GM23338 (cell line): ENCODE measurements around the gene ZNF185.

Experiments
- CREB1 ChIP-seq: fragments of 250-450 bp; sonication (Bioruptor Pico); IDR thresholded peaks from 2 replicates; pipeline ENCODE4 v1.5.0; 2020; ENCODE audit warnings: low read depth, mild to moderate bottlenecking, moderate library complexity
- CTCF ChIP-seq, 2 experiments: fragments of 200-600 bp in 1 of 2; sonication (generic) in 1 of 2; conservative IDR thresholded peaks; 2 replicates each; pipeline versions ENCODE4 v1.5.1 to v1.6.1; 2016 to 2017; ENCODE audit warnings: antibody characterized with exemption in 2 of 2, low read depth in 2 of 2, mild to moderate bottlenecking in 2 of 2, moderate library complexity in 1 of 2
- ETS1 ChIP-seq: IDR thresholded peaks from 2 replicates; pipeline ENCODE4 v1.6.1; 2016; ENCODE audit warnings: antibody characterized with exemption
- EZH2 ChIP-seq: fragments of 200-600 bp; sonication (generic); IDR thresholded peaks from one replicate; pipeline ENCODE4 v1.8.0; 2017; ENCODE audit warnings: antibody characterized with exemption, mild to moderate bottlenecking, low read depth; ENCODE audit not compliant: unreplicated experiment
- EZH2phosphoT487 ChIP-seq: fragments of 200-600 bp; sonication (generic); IDR thresholded peaks from one replicate; pipeline ENCODE4 v1.8.1; 2018; ENCODE audit warnings: antibody characterized with exemption; ENCODE audit not compliant: unreplicated experiment
- JUNB ChIP-seq: IDR thresholded peaks from one replicate; pipeline ENCODE4 v1.6.1; 2016; ENCODE audit warnings: antibody characterized with exemption; ENCODE audit not compliant: unreplicated experiment
- POLR2AphosphoS5 ChIP-seq: IDR thresholded peaks from 2 replicates; pipeline ENCODE4 v1.6.1; 2016; ENCODE audit warnings: antibody characterized with exemption, low read depth
- REST ChIP-seq: IDR thresholded peaks from one replicate; pipeline ENCODE4 v1.6.1; 2018; ENCODE audit warnings: antibody characterized with exemption; ENCODE audit not compliant: unreplicated experiment
- STAT1 ChIP-seq: IDR thresholded peaks from one replicate; pipeline ENCODE4 v1.6.1; 2016; ENCODE audit warnings: antibody characterized with exemption; ENCODE audit not compliant: unreplicated experiment
- ZNF114 ChIP-seq: fragments of 250-450 bp; sonication (Bioruptor Pico); IDR thresholded peaks from 2 replicates; pipeline ENCODE4 v1.5.0; 2020; ENCODE audit warnings: mild to moderate bottlenecking, moderate library complexity

GRCh38 chrX:152901816-152902501 is 4.1 kb downstream of the ZNF185 start:
- TF ChIP-seq CTCF (conservative IDR thresholded peaks at IDR 0.05; ENCODE audit: low read depth in 2 of 2) (no peak), ETS1 (no peak), POLR2AphosphoS5 (no peak), EZH2 (no peak), EZH2phosphoT487 (no peak), STAT1 (no peak), CREB1 (CRISPR knock-in tag) (no peak), JUNB (no peak), REST (no peak), ZNF114 (CRISPR knock-in tag) (no peak)
